Activated CD4-positive, alpha-beta T cell treated with anti-CD3 and anti-CD28 coated beads, Interleukin-2, amount 50 U/mL, for 24 hours (primary cell): Measurements from ENCODE around the gene ST6GALNAC1.

Experiments
- DNase-seq, 2 donors: peaks; one replicate each; pipeline ENCODE4 v3.0.0-alpha.2; 2020; ENCODE audit warnings: low read depth in 1 of 2, low spot score in 1 of 2

The ST6GALNAC1 gene

DNA sequence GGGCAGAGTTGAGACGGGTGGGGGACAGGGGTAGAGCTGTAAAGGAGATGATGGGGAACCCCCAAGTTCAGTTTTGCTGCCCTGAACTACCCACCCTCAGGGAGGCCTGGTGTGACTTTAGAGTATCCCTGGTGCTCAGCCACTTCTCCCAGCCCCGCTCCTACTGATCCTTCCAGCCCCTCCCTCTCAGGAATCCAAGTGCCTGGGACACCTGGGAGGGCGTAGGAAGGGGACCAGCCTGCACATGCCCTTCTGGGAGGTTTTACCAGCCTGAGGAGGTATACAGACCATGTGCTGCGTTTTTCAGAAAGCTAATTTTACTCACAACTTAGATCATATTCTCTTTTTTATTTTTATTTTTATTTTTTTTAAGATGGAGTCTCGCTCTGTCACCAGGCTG, 62.0 kb downstream of the ST6GALNAC1 start:
- DNase-seq, result no peak

DNA sequence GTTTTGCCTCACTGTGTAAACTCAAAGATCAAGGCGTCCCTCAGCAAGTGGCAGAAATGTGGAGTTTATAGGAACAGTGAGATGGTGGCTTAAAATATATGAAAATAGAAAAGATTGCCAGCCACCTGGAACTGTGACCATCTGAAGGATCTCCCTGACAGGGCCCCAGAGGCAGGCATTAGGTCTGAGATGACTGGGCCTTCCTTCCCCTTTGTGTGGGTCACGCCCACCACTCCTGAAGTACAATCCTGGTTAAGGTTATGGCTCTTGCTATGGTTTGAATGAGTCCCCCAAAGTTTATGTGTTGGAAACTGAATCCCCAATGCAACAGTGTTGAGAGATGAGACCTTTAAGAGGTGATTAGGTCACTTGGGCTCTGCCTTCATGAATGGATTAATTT, 64.3 kb downstream of the ST6GALNAC1 start:
- DNase-seq, result no peak

DNA sequence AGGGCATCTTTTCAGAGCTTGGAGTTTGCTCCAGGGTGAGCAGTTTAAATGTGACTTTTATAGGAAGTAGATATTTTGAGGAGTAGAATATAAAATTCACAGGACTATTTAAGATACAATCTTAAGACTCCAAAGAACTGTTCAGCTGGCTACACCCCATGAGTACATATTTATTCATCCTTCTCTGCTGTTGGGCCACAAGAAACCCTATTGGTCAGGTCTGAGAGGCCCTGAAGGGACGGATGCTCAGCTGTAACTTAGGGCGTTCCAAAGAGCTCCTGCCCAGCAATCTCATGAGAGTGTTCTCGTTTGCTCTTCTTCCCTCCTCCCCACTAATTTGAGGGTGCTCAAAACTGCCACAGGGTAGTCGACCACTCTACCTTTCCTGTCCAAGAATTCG, 65.2 kb downstream of the ST6GALNAC1 start:
- no peak for DNase-seq

DNA sequence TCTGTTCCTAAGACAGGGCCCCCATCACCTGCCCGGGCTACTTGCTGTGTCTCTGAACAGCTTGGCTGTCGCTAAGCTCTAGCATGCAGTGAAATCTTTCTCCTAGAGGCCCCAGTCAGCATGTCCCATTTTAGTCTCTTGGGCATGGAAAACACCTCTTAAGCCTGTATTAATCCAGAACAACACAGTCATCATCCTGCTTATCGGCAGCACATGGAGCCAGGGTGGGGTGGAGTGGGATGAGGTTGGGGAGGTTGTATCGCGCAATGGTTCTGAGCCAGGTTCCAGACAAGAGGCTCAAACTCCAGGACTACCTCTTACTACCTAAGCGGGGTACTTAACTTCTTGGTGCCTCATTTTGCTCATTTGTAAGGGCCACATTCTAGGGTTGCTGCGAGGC, 65.7 kb downstream of the ST6GALNAC1 start:
- DNase-seq, result no peak

DNA sequence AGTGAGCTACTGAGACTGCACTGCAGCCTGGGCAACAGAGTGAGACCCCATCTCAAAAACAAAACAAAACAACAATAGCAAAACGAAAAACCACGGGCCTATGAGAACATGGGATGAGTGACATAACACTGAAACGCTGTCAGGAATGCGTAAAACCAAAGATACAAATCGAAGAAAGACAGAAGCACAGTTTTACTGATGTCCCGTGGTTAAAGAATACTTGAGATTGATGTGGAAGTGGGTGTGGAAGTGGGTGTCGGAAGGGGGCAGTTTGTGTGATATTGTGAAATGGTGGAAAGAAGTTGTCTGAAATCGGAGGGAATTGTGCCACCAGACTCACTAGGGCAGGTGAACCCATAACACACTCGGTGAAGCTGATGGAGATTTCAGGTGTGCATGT, 67.4 kb downstream of the ST6GALNAC1 start:
- no peak for DNase-seq

DNA sequence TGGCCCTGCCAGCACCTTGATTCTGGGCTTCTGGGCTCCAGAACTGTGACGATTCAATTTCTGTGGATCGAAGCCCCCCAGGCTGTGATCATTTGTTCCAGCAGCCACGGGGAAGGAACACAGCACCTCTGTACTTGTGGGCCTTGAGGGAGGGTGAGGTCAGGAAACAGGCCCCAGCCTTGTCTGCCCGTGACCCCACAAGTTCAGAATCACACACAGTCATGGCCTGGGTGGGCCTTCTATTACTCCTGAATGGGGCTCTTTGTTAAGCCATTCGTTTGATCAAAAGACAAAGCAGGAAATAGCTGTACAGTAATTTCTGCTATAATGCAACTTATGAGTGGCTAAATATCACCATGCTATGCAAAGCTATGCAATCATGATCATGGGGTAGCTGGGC, 68.0 kb downstream of the ST6GALNAC1 start:
- DNase-seq, result no peak
